Osteoblast (primary cell): ENCODE data around the gene OSBPL9. TPM values are rescaled to one million over a fixed set of nuclear protein-coding genes. Genes with fewer than 3 reads are reported as not detected.

Experiments used
- DNase-seq: peaks from one replicate; pipeline ENCODE4 v3.0.0; 2011; ENCODE audit warnings: low spot score, mixed read lengths; ENCODE audit not compliant: insufficient read length; ENCODE audit errors: missing footprints
- H2AFZ ChIP-seq: 2 replicates; pipeline ENCODE4 v1.6.0; 2011; ENCODE audit warnings: mild to moderate bottlenecking, low read length
- H3K27ac ChIP-seq: 2 replicates; pipeline ENCODE4 v1.5.1; 2011; ENCODE audit warnings: mild to moderate bottlenecking, low read depth, low read length, moderate library complexity
- H3K27me3 ChIP-seq: 2 replicates; pipeline ENCODE4 v1.6.0; 2012; ENCODE audit warnings: mild to moderate bottlenecking, control low read depth, inconsistent platforms, low read length, moderate library complexity; ENCODE audit not compliant: insufficient read depth
- H3K36me3 ChIP-seq: 2 replicates; pipeline ENCODE4 v1.5.1; 2011; ENCODE audit warnings: mild to moderate bottlenecking, low read length, control low read depth, moderate library complexity; ENCODE audit not compliant: insufficient read depth
- H3K4me1 ChIP-seq: 2 replicates; pipeline ENCODE4 v1.5.1; 2011; ENCODE audit warnings: mild to moderate bottlenecking, low read length, control low read depth, moderate library complexity; ENCODE audit not compliant: insufficient read depth
- H3K4me2 ChIP-seq: 2 replicates; pipeline ENCODE4 v1.6.0; 2011; ENCODE audit warnings: mild to moderate bottlenecking, low read length; ENCODE audit not compliant: insufficient read depth
- H3K4me3 ChIP-seq: fragments of 200-600 bp; sonication (generic); 3 replicates; pipeline ENCODE4 v1.5.1; 2012; ENCODE audit warnings: mild to moderate bottlenecking, low read length, inconsistent platforms; ENCODE audit not compliant: insufficient read depth
- H3K79me2 ChIP-seq: 2 replicates; pipeline ENCODE4 v1.6.0; 2012; ENCODE audit warnings: mild to moderate bottlenecking, low read length, control low read depth, inconsistent platforms; ENCODE audit not compliant: insufficient read depth
- H3K9me3 ChIP-seq: 2 replicates; pipeline ENCODE4 v1.5.1; 2011; ENCODE audit warnings: low read depth, low read length, control low read depth
- H4K20me1 ChIP-seq: 2 replicates; pipeline ENCODE4 v1.6.0; 2012; ENCODE audit warnings: mild to moderate bottlenecking, low read length, control low read depth; ENCODE audit not compliant: insufficient read depth
- total RNA-seq: library from RNA; depleted of rRNA; stranded (reverse); fragments of >200 nt; gene quantifications from 2 replicates; pipeline ENCODE4 v1.2.3, GENCODE V29; 2012
- TF ChIP-seq, protein P1 (sequence below): IDR thresholded peaks from 2 replicates; pipeline ENCODE4 v1.5.1; 2011; ENCODE audit warnings: mild to moderate bottlenecking, low read depth, low read length, moderate library complexity; ENCODE audit errors: extremely low read depth

Gene OSBPL9
- total RNA-seq, 1 donor: 87.9 TPM

DNA sequence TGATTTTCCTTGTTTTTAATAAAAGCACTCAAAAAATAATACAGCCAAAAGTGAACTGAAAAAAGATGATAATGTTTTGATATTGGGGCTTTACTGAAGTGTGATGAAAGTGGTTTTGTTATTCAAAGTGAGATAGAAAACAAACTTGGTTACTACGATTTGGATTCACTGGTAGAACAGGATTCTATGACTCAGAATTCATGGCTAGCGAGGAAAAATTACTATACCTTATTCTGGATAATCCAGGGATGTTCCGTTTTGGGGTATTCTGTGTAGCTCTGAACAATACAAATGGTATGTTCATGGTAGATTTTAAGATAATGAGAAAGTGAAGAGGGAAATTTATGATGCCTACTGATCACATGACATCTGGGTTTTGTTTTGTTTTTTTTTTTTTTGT is 144.0 kb downstream of the OSBPL9 start:
- no peaks in the 10 kb centered on the region for H3K79me2 ChIP-seq
- H3K9me3 ChIP-seq: no peaks in the 10 kb centered on the region
- H3K4me2 ChIP-seq: no peak overlapping the region
- H3K36me3 ChIP-seq: peaks cover 19% of the 10 kb centered on the region
- no peak overlapping the region for H3K4me3 ChIP-seq
- H2AFZ ChIP-seq: no peak overlapping the region
- H4K20me1 ChIP-seq: no peaks in the 10 kb centered on the region
- DNase-seq: no peak
- no peaks in the 10 kb centered on the region for H3K27me3 ChIP-seq
- TF ChIP-seq, protein P1, sequence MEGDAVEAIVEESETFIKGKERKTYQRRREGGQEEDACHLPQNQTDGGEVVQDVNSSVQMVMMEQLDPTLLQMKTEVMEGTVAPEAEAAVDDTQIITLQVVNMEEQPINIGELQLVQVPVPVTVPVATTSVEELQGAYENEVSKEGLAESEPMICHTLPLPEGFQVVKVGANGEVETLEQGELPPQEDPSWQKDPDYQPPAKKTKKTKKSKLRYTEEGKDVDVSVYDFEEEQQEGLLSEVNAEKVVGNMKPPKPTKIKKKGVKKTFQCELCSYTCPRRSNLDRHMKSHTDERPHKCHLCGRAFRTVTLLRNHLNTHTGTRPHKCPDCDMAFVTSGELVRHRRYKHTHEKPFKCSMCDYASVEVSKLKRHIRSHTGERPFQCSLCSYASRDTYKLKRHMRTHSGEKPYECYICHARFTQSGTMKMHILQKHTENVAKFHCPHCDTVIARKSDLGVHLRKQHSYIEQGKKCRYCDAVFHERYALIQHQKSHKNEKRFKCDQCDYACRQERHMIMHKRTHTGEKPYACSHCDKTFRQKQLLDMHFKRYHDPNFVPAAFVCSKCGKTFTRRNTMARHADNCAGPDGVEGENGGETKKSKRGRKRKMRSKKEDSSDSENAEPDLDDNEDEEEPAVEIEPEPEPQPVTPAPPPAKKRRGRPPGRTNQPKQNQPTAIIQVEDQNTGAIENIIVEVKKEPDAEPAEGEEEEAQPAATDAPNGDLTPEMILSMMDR: no peak
- H3K27ac ChIP-seq: no peak overlapping the region
- H3K4me1 ChIP-seq: no peaks in the 10 kb centered on the region

DNA sequence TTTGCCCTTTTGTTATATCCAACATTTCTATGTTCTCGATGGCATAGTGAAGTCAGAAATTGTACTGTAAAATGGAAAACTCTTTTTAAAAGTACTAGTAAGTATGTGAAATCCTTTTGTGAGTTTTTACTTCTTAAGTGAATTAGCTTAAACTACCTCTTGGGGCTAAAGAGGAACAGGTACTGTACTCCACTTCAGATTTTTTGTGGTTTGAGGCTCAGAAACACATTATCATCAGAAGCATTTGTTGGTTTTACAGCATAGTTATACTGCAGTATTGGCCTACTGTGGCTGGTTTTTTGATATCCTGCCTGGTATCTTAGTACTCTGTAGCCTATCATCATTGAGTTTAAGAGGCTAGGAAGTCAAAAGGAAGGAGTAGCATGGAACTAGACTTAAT is 144.5 kb downstream of the OSBPL9 start:
- Histone ChIP-seq H3K9me3 (no peaks in the 10 kb centered on the region), H3K4me2 (no peak overlapping the region), H4K20me1 (no peaks in the 10 kb centered on the region), H3K79me2 (no peaks in the 10 kb centered on the region), H3K36me3 (peaks cover 24% of the 10 kb centered on the region), H3K27me3 (no peaks in the 10 kb centered on the region), H3K4me1 (no peaks in the 10 kb centered on the region), H2AFZ (no peak overlapping the region), H3K4me3 (no peak overlapping the region), H3K27ac (no peak overlapping the region)
- TF ChIP-seq, protein P1: no peak
- no peak for DNase-seq

DNA sequence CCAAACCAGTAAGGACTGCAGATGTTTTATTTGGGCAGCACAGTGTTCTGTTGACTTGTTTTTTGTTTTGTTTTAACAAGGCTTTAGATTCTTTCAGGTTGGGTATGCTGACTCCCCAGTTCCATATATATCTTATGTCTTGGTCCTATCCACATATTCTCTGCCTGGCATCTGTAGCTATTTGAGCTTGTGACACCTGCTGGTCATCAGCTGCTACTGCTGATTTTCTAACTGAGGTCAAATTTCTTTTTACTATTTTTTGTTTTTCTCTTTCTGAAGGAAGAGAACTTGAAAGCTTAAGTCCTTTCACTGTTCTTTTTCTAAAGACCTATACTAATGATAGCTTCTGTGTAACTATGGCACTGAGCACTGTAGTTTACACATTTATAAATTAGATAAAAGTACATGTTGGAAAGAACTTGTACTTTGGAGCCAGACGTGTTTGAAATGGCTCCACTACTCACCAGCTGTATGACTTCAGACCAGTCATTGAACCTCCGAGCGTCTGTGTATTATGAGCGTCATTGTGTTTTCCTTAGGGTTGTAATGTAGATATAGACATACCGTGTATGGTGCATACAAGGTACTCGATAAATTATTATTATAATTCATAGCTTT is 152.2 kb downstream of the OSBPL9 start:
- no peaks in the 10 kb centered on the region for H3K9me3 ChIP-seq
- DNase-seq: peak; percentile 68
- no peak overlapping the region for H2AFZ ChIP-seq
- H3K4me3 ChIP-seq: no peak overlapping the region
- no peak overlapping the region for H3K27ac ChIP-seq
- TF ChIP-seq, protein P1: peak; percentile 88
- H3K36me3 ChIP-seq: peaks cover 32% of the 10 kb centered on the region
- H3K79me2 ChIP-seq: no peaks in the 10 kb centered on the region
- no peaks in the 10 kb centered on the region for H3K27me3 ChIP-seq
- H3K4me1 ChIP-seq: peaks cover 3% of the 10 kb centered on the region
- H4K20me1 ChIP-seq: no peaks in the 10 kb centered on the region
- H3K4me2 ChIP-seq: no peak overlapping the region

DNA sequence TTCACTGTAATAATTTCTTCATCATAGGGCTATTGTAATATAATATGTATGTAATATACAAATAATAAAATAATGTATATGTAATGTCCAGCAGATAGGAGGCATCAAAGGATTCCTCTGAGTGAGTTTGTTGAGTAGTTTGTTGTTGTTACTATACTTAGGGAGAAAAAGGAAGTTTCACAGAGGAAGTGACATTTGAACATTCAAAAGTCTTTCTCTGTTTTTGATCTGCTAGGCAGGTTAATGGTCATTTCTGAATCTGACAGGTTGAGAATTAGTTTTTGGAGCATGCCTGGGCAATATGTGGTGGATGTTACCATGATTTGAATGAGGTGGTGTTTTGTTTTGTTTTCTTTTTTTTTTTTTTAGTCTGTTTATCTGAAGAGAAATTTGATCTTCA is 159.5 kb downstream of the OSBPL9 start:
- Histone ChIP-seq H3K79me2 (no peaks in the 10 kb centered on the region), H3K4me1 (peaks cover 3% of the 10 kb centered on the region), H4K20me1 (no peaks in the 10 kb centered on the region), H2AFZ (no peak overlapping the region), H3K4me2 (no peak overlapping the region), H3K4me3 (no peak overlapping the region), H3K9me3 (no peaks in the 10 kb centered on the region), H3K27me3 (no peaks in the 10 kb centered on the region), H3K27ac (no peak overlapping the region), H3K36me3 (peaks cover 26% of the 10 kb centered on the region)
- DNase-seq: no peak
- TF ChIP-seq, protein P1: no peak
